Caco-2 (cell line): ENCODE data around the gene WDR73. TPM values are rescaled to one million over a fixed set of nuclear protein-coding genes. Genes with fewer than 3 reads are reported as not detected.

Experiments used
- BruUV-seq: library from RNA; stranded (reverse); fragments of 400-500 nt; replicated peaks from 2 replicates; lab custom pipeline; 2021; lab: Mats Ljungman, UMichigan
- CTCF ChIA-PET: fragments of 300-600 bp; sonication (Branson Sonifier 250); formaldehyde crosslinking; loops from one replicate; lab custom pipeline; 2022; ENCODE audit warnings: antibody characterized with exemption; lab: Charles Lee
- POLR2A ChIA-PET: fragments of 300-600 bp; sonication (Branson Sonifier 250); formaldehyde crosslinking; loops from one replicate; lab custom pipeline; 2022; ENCODE audit warnings: antibody characterized with exemption; lab: Charles Lee
- DNase-seq, 2 experiments: peaks; one replicate each; pipeline versions ENCODE4 v3.0.0 to v3.0.0-alpha.2; 2020 to 2022
- H3K27me3 ChIP-seq: replicated peaks from 2 replicates; pipeline ENCODE4 v1.6.0; 2011; ENCODE audit warnings: low read length; ENCODE audit not compliant: control insufficient read depth, insufficient read depth
- H3K36me3 ChIP-seq: 2 replicates; pipeline ENCODE4 v1.5.1; 2011; ENCODE audit warnings: low read length; ENCODE audit not compliant: control insufficient read depth, insufficient read depth
- H3K4me1 ChIP-seq: fragments of 250-450 bp; sonication (Bioruptor Pico); 2 replicates; pipeline ENCODE4 v1.5.1; 2020; ENCODE audit warnings: mild to moderate bottlenecking
- H3K4me3 ChIP-seq: 2 replicates; pipeline ENCODE4 v1.5.1; 2011; ENCODE audit warnings: low read depth, mild to moderate bottlenecking, control low read depth, low read length
- H3K9me3 ChIP-seq: fragments of 250-450 bp; sonication (Bioruptor Pico); 2 replicates; pipeline ENCODE4 v1.5.1; 2020; ENCODE audit warnings: mild to moderate bottlenecking, moderate library complexity
- H3K27ac Mint-ChIP-seq: one replicate; pipeline ENCODE4 v1.8.0; 2022; ENCODE audit warnings: mixed read lengths; ENCODE audit not compliant: unreplicated experiment
- H3K27me3 Mint-ChIP-seq: one replicate; pipeline ENCODE4 v1.8.0; 2022; ENCODE audit warnings: mixed read lengths; ENCODE audit not compliant: insufficient read depth, unreplicated experiment
- H3K36me3 Mint-ChIP-seq: one replicate; pipeline ENCODE4 v1.8.0; 2022; ENCODE audit warnings: mild to moderate bottlenecking, mixed read lengths; ENCODE audit not compliant: insufficient read depth, unreplicated experiment
- H3K4me1 Mint-ChIP-seq: one replicate; pipeline ENCODE4 v1.8.0; 2022; ENCODE audit warnings: low read depth, mixed read lengths; ENCODE audit not compliant: unreplicated experiment
- H3K4me3 Mint-ChIP-seq: one replicate; pipeline ENCODE4 v1.8.0; 2022; ENCODE audit warnings: mild to moderate bottlenecking, moderate library complexity, mixed read lengths; ENCODE audit not compliant: unreplicated experiment
- H3K9me3 Mint-ChIP-seq: one replicate; pipeline ENCODE4 v1.8.0; 2022; ENCODE audit warnings: mixed read lengths; ENCODE audit not compliant: unreplicated experiment
- CTCF ChIP-seq, 2 experiments: fragments of 200-600 bp in 1 of 2; IDR thresholded peaks; 1 replicate in 1 of 2; 2 replicates in 1 of 2; pipeline versions ENCODE4 v1.5.1 to v1.8.0; 2011 to 2022; ENCODE audit warnings: antibody characterized with exemption in 1 of 2, control low read depth in 1 of 2, inconsistent platforms in 1 of 2, low read depth in 1 of 2, low read length in 1 of 2, mild to moderate bottlenecking in 1 of 2, moderate library complexity in 1 of 2; ENCODE audit not compliant: insufficient read depth in 1 of 2, severe bottlenecking in 1 of 2, unreplicated experiment in 1 of 2
- intact Hi-C: fragments of 100-400 bp; cut with micrococcal nuclease; formaldehyde crosslinking; loops from one replicate; pipeline ENCODE4 v1.10.0; 2022; ENCODE audit not compliant: unreplicated experiment
- total RNA-seq: library from RNA; stranded (reverse); gene quantifications from 2 replicates; pipeline ENCODE4 v1.2.3, GENCODE V29; 2022

Gene WDR73
- total RNA-seq, 1 experiment from 2014 or later = 32.7 TPM

- TSS peak; percentile 48 for BruUV-seq
- Mint-ChIP-seq H3K9me3 (no peaks in the 10 kb centered on the region), H3K4me3 (peak overlapping the region; percentile 94), H3K27me3 (no peaks in the 10 kb centered on the region), H3K4me1 (no peaks in the 10 kb centered on the region), H3K27ac (peak overlapping the region; percentile 93), H3K36me3 (peaks cover 17% of the 10 kb centered on the region)
- H3K4me1 ChIP-seq = 0 out of 2 replicates have a peak, but pooled peaks cover 7% of the 10 kb centered on the region
- H3K36me3 ChIP-seq = no peaks in the 10 kb centered on the region
- H3K9me3 ChIP-seq = no peaks in the 10 kb centered on the region
- H3K27me3 ChIP-seq = no peaks in the 10 kb centered on the region
- ChIA-PET POLR2A (interaction anchor here (0.5 to 1.4 kb wide), 4 partner anchors 22 to 31 kb away, joined by 3 to 5 read pairs (median 4); partner anchors contain the start of gene ZSCAN2), CTCF (interaction anchor here (1.4 to 1.5 kb wide), 2 partner anchors 31 to 33 kb away, joined by 6 read pairs; partner anchors contain the start of gene ZSCAN2)
- intact Hi-C loops = loop anchor here (1.0 kb wide), 2 partner anchors 23 to 31 kb away; partner anchors contain the start of gene WDR73
- no peak for DNase-seq
- H3K4me3 ChIP-seq = peak overlapping the region; percentile 52
- no peak for TF ChIP-seq CTCF (IDR thresholded peaks at IDR 0.05; ENCODE audit: insufficient read depth in 1 of 2, low read depth in 1 of 2, low read length in 1 of 2, severe bottlenecking in 1 of 2, unreplicated experiment in 1 of 2)
Measured at GRCh38 chr15:84631706-84632272, 22.3 kb downstream of the WDR73 start.

GRCh38 chr15:84629033-84629432, 25.1 kb downstream of the WDR73 start:
- TF ChIP-seq CTCF (IDR thresholded peaks at IDR 0.05; ENCODE audit: insufficient read depth in 1 of 2, low read depth in 1 of 2, low read length in 1 of 2, severe bottlenecking in 1 of 2, unreplicated experiment in 1 of 2) = no peak
- POLR2A ChIA-PET = interaction anchor here (0.6 kb wide), 1 partner anchor 30 kb away, joined by 3 read pairs; no protein-coding TSS in a partner anchor

GRCh38 chr15:84625123-84625522, 29.0 kb downstream of the WDR73 start:
- CTCF ChIA-PET = no interaction called here
- Mint-ChIP-seq H3K9me3 (peaks cover 22% of the 10 kb centered on the region), H3K27me3 (no peaks in the 10 kb centered on the region), H3K4me1 (no peaks in the 10 kb centered on the region), H3K27ac (peak overlapping the region; percentile 51), H3K4me3 (no peak overlapping the region), H3K36me3 (peaks cover 30% of the 10 kb centered on the region)
- Histone ChIP-seq H3K9me3 (peaks cover 19% of the 10 kb centered on the region), H3K4me3 (no peak overlapping the region), H3K4me1 (no peaks in the 10 kb centered on the region), H3K27me3 (no peaks in the 10 kb centered on the region), H3K36me3 (peaks cover 7% of the 10 kb centered on the region)
- no peak for DNase-seq
- no TSS peak for BruUV-seq
- intact Hi-C loops = no loop called here
- POLR2A ChIA-PET = no interaction called here
- TF ChIP-seq CTCF (IDR thresholded peaks at IDR 0.05; ENCODE audit: insufficient read depth in 1 of 2, low read depth in 1 of 2, low read length in 1 of 2, severe bottlenecking in 1 of 2, unreplicated experiment in 1 of 2) = no peak

More at GRCh38 chr15:84629033-84629432, 25.1 kb downstream of the WDR73 start:
- Mint-ChIP-seq H3K27ac (no peak overlapping the region), H3K27me3 (no peaks in the 10 kb centered on the region), H3K4me3 (no peak overlapping the region), H3K9me3 (no peaks in the 10 kb centered on the region), H3K36me3 (peaks cover 17% of the 10 kb centered on the region), H3K4me1 (no peaks in the 10 kb centered on the region)
- Histone ChIP-seq H3K4me3 (no peak overlapping the region), H3K4me1 (0 out of 2 replicates have a peak, but pooled peaks cover 7% of the 10 kb centered on the region), H3K36me3 (no peaks in the 10 kb centered on the region), H3K27me3 (no peaks in the 10 kb centered on the region), H3K9me3 (no peaks in the 10 kb centered on the region)
- intact Hi-C loops = no loop called here
- BruUV-seq = no TSS peak
- CTCF ChIA-PET = interaction anchor here (0.8 kb wide), 1 partner anchor 41 kb away, joined by 6 read pairs; no protein-coding TSS in a partner anchor
- no peak for DNase-seq
